ENCODE results near the gene USP20. TPM values are rescaled to one million over a fixed set of nuclear protein-coding genes. Genes with fewer than 3 reads are reported as not detected.
A peak's percentile ranks its signal among the peaks of the same experiment; 100 is the strongest.
"Not testable (repeated sequence)": the region's sequence is repeated elsewhere in the genome, so short reads cannot be mapped to it uniquely, and the experiment has no call there.

The USP20 gene
- total RNA-seq (100 to 1,000 TPM; 123 to 132 TPM), polyA plus RNA-seq (10 to 100 TPM; 36.5 to 55.9 TPM)

GRCh38 chr9:129835128-129835859, at the start of gene USP20, which contains the start of gene C9orf78:
USP20 (plus strand) TSS chr9:129835458; CDS start chr9:129852556, 17,098 bp downstream.
C9orf78 (minus strand) TSS chr9:129835275; CDS start chr9:129835221, 54 bp downstream.
- Mint-ChIP-seq H3K27me3 (no peaks in the 10 kb centered on the region), H3K27ac (peak within 1 kb of the TSS; percentile 97 to 99 (median 99)), H3K4me3 (peak within 1 kb of the TSS; percentile 96 to 99 (median 98)), H3K9me3 (no peaks in the 10 kb centered on the region), H3K4me1 (peaks cover 41 to 69% (median 56%) of the 10 kb centered on the region in 4 donors), H3K36me3 (peaks cover 18 to 63% of the 10 kb centered on the region in 2 donors)
- Histone ChIP-seq H3K27ac (ENCODE audit: low read depth, low read length) (peak within 1 kb of the TSS; percentile 92), H3K27me3 (ENCODE audit: insufficient read depth, low read length) (no peaks in the 10 kb centered on the region), H3K36me3 (ENCODE audit: insufficient read depth, low read length) (peaks cover 33% of the 10 kb centered on the region), H3K4me1 (ENCODE audit: insufficient read depth, low read length) (peaks cover 60% of the 10 kb centered on the region), H3K9me3 (ENCODE audit: control insufficient read depth in 1 of 2, low read length in 2 of 2) (no peaks in the 10 kb centered on the region), H3K4me3 (ENCODE audit: low read length in 2 of 2) (peak within 1 kb of the TSS; percentile 76 to 98)
- peak; percentile 95 to 98 (median 98) for DNase-seq
- ChIA-PET CTCF (ENCODE audit: partially characterized antibody) (interaction anchor here (0.9 to 6.2 kb wide), 5 partner anchors 33 to 264 kb away, joined by 3 to 41 read pairs (median 3); no protein-coding TSS in a partner anchor), POLR2A (ENCODE audit: partially characterized antibody) (interaction anchor here (0.7 to 10.4 kb wide), 25 partner anchors 9 to 293 kb away, joined by 3 to 221 read pairs (median 5); partner anchors contain the start of genes FNBP1, TOR1A and TOR1B)
- intact Hi-C loops (cut with micrococcal nuclease): loop anchor here (1.0 to 5.0 kb wide), 6 partner anchors 11 to 218 kb away; partner anchors contain the start of genes GPR107, TOR1A and TOR1B

- H3K27me3 ChIP-seq (ENCODE audit: insufficient read depth, low read length): no peaks in the 10 kb centered on the region
- no peak overlapping the region for H3K4me3 ChIP-seq (ENCODE audit: low read length in 2 of 2)
- no peak for DNase-seq
- Mint-ChIP-seq H3K9me3 (no peaks in the 10 kb centered on the region), H3K4me3 (no peak overlapping the region), H3K27me3 (peaks cover 8 to 10% of the 10 kb centered on the region in 2 donors), H3K4me1 (peaks cover 6 to 14% (median 9%) of the 10 kb centered on the region in 4 donors), H3K27ac (no peak overlapping the region), H3K36me3 (no peaks in the 10 kb centered on the region)
- peaks cover 3% of the 10 kb centered on the region for H3K4me1 ChIP-seq (ENCODE audit: insufficient read depth, low read length)
- intact Hi-C loops (cut with micrococcal nuclease): no loop called here
- CTCF ChIA-PET (ENCODE audit: partially characterized antibody): interaction anchor here (0.9 to 6.6 kb wide), 6 partner anchors 25 to 655 kb away, joined by 3 to 77 read pairs (median 17); no protein-coding TSS in a partner anchor
- no peaks in the 10 kb centered on the region for H3K9me3 ChIP-seq (ENCODE audit: control insufficient read depth in 1 of 2, low read length in 2 of 2)
- POLR2A ChIA-PET (ENCODE audit: partially characterized antibody): interaction anchor here (1.8 kb wide), 1 partner anchor 48 kb away, joined by 7 read pairs; no protein-coding TSS in a partner anchor
- H3K27ac ChIP-seq (ENCODE audit: low read depth, low read length): no peak overlapping the region
- H3K36me3 ChIP-seq (ENCODE audit: insufficient read depth, low read length): no peaks in the 10 kb centered on the region
These were observed 49.4 kb upstream of the USP20 start for GRCh38 chr9:129785866-129786265.

- no peak overlapping the region for H3K27ac ChIP-seq (ENCODE audit: low read depth, low read length)
- CTCF ChIA-PET (ENCODE audit: partially characterized antibody): interaction anchor here (1.7 to 6.6 kb wide), 3 partner anchors 49 to 656 kb away, joined by 7 to 77 read pairs (median 49); no protein-coding TSS in a partner anchor
- Mint-ChIP-seq H3K9me3 (no peaks in the 10 kb centered on the region), H3K4me1 (peaks cover 6 to 14% (median 9%) of the 10 kb centered on the region in 4 donors), H3K27ac (no peak overlapping the region), H3K36me3 (no peaks in the 10 kb centered on the region), H3K4me3 (no peak overlapping the region), H3K27me3 (peaks cover 8 to 9% of the 10 kb centered on the region in 2 donors)
- no peak overlapping the region for H3K4me3 ChIP-seq (ENCODE audit: low read length in 2 of 2)
- no peaks in the 10 kb centered on the region for H3K27me3 ChIP-seq (ENCODE audit: insufficient read depth, low read length)
- no peak for DNase-seq
- intact Hi-C loops (cut with micrococcal nuclease): no loop called here
- no peaks in the 10 kb centered on the region for H3K9me3 ChIP-seq (ENCODE audit: control insufficient read depth in 1 of 2, low read length in 2 of 2)
- POLR2A ChIA-PET (ENCODE audit: partially characterized antibody): interaction anchor here (1.8 kb wide), 1 partner anchor 49 kb away, joined by 7 read pairs; no protein-coding TSS in a partner anchor
- peaks cover 3% of the 10 kb centered on the region for H3K4me1 ChIP-seq (ENCODE audit: insufficient read depth, low read length)
- H3K36me3 ChIP-seq (ENCODE audit: insufficient read depth, low read length): no peaks in the 10 kb centered on the region
These were observed 48.8 kb upstream of the USP20 start for GRCh38 chr9:129786481-129786880.

- no peak for DNase-seq
- Mint-ChIP-seq H3K27me3 (peaks cover 2 to 6% of the 10 kb centered on the region in 2 donors), H3K27ac (no peak overlapping the region), H3K4me1 (peaks cover 5 to 10% (median 6%) of the 10 kb centered on the region in 4 donors), H3K36me3 (no peaks in the 10 kb centered on the region), H3K9me3 (no peaks in the 10 kb centered on the region), H3K4me3 (no peak overlapping the region)
- Histone ChIP-seq H3K27me3 (ENCODE audit: insufficient read depth, low read length) (no peaks in the 10 kb centered on the region), H3K9me3 (ENCODE audit: control insufficient read depth in 1 of 2, low read length in 2 of 2) (no peaks in the 10 kb centered on the region), H3K27ac (ENCODE audit: low read depth, low read length) (no peak overlapping the region), H3K4me3 (ENCODE audit: low read length in 2 of 2) (no peak overlapping the region), H3K36me3 (ENCODE audit: insufficient read depth, low read length) (no peaks in the 10 kb centered on the region), H3K4me1 (ENCODE audit: insufficient read depth, low read length) (no peaks in the 10 kb centered on the region)
- POLR2A ChIA-PET (ENCODE audit: partially characterized antibody): no interaction called here
- intact Hi-C loops (cut with micrococcal nuclease): no loop called here
- CTCF ChIA-PET (ENCODE audit: partially characterized antibody): interaction anchor here (0.7 to 1.4 kb wide), 2 partner anchors 11 to 247 kb away, joined by 3 read pairs; no protein-coding TSS in a partner anchor
These were observed 40.7 kb upstream of the USP20 start for GRCh38 chr9:129794549-129794948.

GRCh38 chr9:129796029-129796428, 39.2 kb upstream of the USP20 start:
- POLR2A ChIA-PET (ENCODE audit: partially characterized antibody); H3K36me3 ChIP-seq (ENCODE audit: insufficient read depth, low read length); H3K27me3 ChIP-seq (ENCODE audit: insufficient read depth, low read length); H3K4me1 ChIP-seq (ENCODE audit: insufficient read depth, low read length); H3K4me1 Mint-ChIP-seq; H3K4me3 ChIP-seq (ENCODE audit: low read length in 2 of 2); H3K4me3 Mint-ChIP-seq; H3K9me3 ChIP-seq (ENCODE audit: control insufficient read depth in 1 of 2, low read length in 2 of 2); H3K27me3 Mint-ChIP-seq; H3K9me3 Mint-ChIP-seq; H3K36me3 Mint-ChIP-seq; DNase-seq; H3K27ac ChIP-seq (ENCODE audit: low read depth, low read length); intact Hi-C loops (cut with micrococcal nuclease): not testable (repeated sequence)
- H3K27ac Mint-ChIP-seq: peak overlapping the region in 1 of 7 donors; percentile 37
- CTCF ChIA-PET (ENCODE audit: partially characterized antibody): interaction anchor here (0.5 to 0.6 kb wide), 2 partner anchors 13 to 873 kb away, joined by 3 read pairs; no protein-coding TSS in a partner anchor

GRCh38 chr9:129798973-129799372, 36.3 kb upstream of the USP20 start:
- H3K4me3 ChIP-seq (ENCODE audit: low read length in 2 of 2): no peak overlapping the region
- DNase-seq: no peak
- H3K36me3 Mint-ChIP-seq: peaks cover 0 to 5% of the 10 kb centered on the region in 2 donors
- H3K9me3 Mint-ChIP-seq: no peaks in the 10 kb centered on the region
- POLR2A ChIA-PET (ENCODE audit: partially characterized antibody): no interaction called here
- H3K36me3 ChIP-seq (ENCODE audit: insufficient read depth, low read length): no peaks in the 10 kb centered on the region
- H3K9me3 ChIP-seq (ENCODE audit: control insufficient read depth in 1 of 2, low read length in 2 of 2): no peaks in the 10 kb centered on the region
- no peak overlapping the region for H3K27ac Mint-ChIP-seq
- no peak overlapping the region for H3K27ac ChIP-seq (ENCODE audit: low read depth, low read length)
- intact Hi-C loops (cut with micrococcal nuclease): no loop called here
- H3K4me1 ChIP-seq (ENCODE audit: insufficient read depth, low read length): peaks cover 5% of the 10 kb centered on the region
- no peaks in the 10 kb centered on the region for H3K27me3 Mint-ChIP-seq
- H3K27me3 ChIP-seq (ENCODE audit: insufficient read depth, low read length): no peaks in the 10 kb centered on the region
- no peak overlapping the region for H3K4me3 Mint-ChIP-seq
- H3K4me1 Mint-ChIP-seq: peaks cover 2 to 4% (median 4%) of the 10 kb centered on the region in 4 donors
- CTCF ChIA-PET (ENCODE audit: partially characterized antibody): interaction anchor here (1.5 kb wide), 1 partner anchor 26 kb away, joined by 3 read pairs; no protein-coding TSS in a partner anchor

- no peaks in the 10 kb centered on the region for H3K9me3 ChIP-seq (ENCODE audit: control insufficient read depth in 1 of 2, low read length in 2 of 2)
- peak overlapping the region; percentile 46 to 69 (median 58) for H3K4me3 Mint-ChIP-seq
- H3K4me1 Mint-ChIP-seq: peaks cover 14 to 24% (median 18%) of the 10 kb centered on the region in 4 donors
- H3K4me3 ChIP-seq (ENCODE audit: low read length in 2 of 2): no peak overlapping the region
- ChIA-PET CTCF (ENCODE audit: partially characterized antibody) (interaction anchor here (1.1 to 1.6 kb wide), 3 partner anchors 11 to 84 kb away, joined by 3 to 4 read pairs (median 3); no protein-coding TSS in a partner anchor), POLR2A (ENCODE audit: partially characterized antibody) (no interaction called here)
- H3K27me3 Mint-ChIP-seq: no peaks in the 10 kb centered on the region
- intact Hi-C loops (cut with micrococcal nuclease): no loop called here
- peaks cover 10 to 18% of the 10 kb centered on the region in 2 donors for H3K36me3 Mint-ChIP-seq
- H3K27ac ChIP-seq (ENCODE audit: low read depth, low read length): no peak overlapping the region
- H3K9me3 Mint-ChIP-seq: no peaks in the 10 kb centered on the region
- H3K27ac Mint-ChIP-seq: peak overlapping the region in 4 of 7 donors; percentile 42 to 84 (median 68)
- DNase-seq: no peak
- peaks cover 25% of the 10 kb centered on the region for H3K4me1 ChIP-seq (ENCODE audit: insufficient read depth, low read length)
- H3K27me3 ChIP-seq (ENCODE audit: insufficient read depth, low read length): no peaks in the 10 kb centered on the region
- H3K36me3 ChIP-seq (ENCODE audit: insufficient read depth, low read length): peaks cover under 1% of the 10 kb centered on the region
These were observed 33.8 kb upstream of the USP20 start for GRCh38 chr9:129801504-129801903.

Measured in CD4-positive, alpha-beta memory T cell (primary cell).